WERI-Rb-1 (cell line): Measurements from ENCODE around the gene PCSK7.

Experiments
- DNase-seq: peaks from one replicate; pipeline ENCODE4 v3.0.0-alpha.2; 2020
- H3K27ac ChIP-seq: fragments of 250-450 bp; sonication (Bioruptor Pico); 2 replicates; pipeline ENCODE4 v1.5.1; 2020; ENCODE audit warnings: mild to moderate bottlenecking, moderate library complexity
- H3K27me3 ChIP-seq: fragments of 250-450 bp; sonication (Bioruptor Pico); 2 replicates; pipeline ENCODE4 v1.5.1; 2021; ENCODE audit warnings: mild to moderate bottlenecking, low read depth, moderate library complexity; ENCODE audit not compliant: insufficient read depth, severe bottlenecking
- H3K36me3 ChIP-seq: fragments of 250-450 bp; sonication (Bioruptor Pico); 2 replicates; pipeline ENCODE4 v1.5.1; 2020; ENCODE audit warnings: mild to moderate bottlenecking, moderate library complexity
- H3K4me3 ChIP-seq: 2 replicates; pipeline ENCODE4 v1.5.1; 2011; ENCODE audit warnings: low read depth, mild to moderate bottlenecking, control low read depth, low read length
- H3K9me3 ChIP-seq: fragments of 250-450 bp; sonication (Bioruptor Pico); 2 replicates; pipeline ENCODE4 v1.5.1; 2021; ENCODE audit warnings: mild to moderate bottlenecking, moderate library complexity; ENCODE audit not compliant: severe bottlenecking
- TF ChIP-seq, protein P1 (sequence below): IDR thresholded peaks from 2 replicates; pipeline ENCODE4 v1.5.1; 2011; ENCODE audit warnings: low read depth, mild to moderate bottlenecking, control low read depth, inconsistent platforms, low read length

The PCSK7 gene

DNA sequence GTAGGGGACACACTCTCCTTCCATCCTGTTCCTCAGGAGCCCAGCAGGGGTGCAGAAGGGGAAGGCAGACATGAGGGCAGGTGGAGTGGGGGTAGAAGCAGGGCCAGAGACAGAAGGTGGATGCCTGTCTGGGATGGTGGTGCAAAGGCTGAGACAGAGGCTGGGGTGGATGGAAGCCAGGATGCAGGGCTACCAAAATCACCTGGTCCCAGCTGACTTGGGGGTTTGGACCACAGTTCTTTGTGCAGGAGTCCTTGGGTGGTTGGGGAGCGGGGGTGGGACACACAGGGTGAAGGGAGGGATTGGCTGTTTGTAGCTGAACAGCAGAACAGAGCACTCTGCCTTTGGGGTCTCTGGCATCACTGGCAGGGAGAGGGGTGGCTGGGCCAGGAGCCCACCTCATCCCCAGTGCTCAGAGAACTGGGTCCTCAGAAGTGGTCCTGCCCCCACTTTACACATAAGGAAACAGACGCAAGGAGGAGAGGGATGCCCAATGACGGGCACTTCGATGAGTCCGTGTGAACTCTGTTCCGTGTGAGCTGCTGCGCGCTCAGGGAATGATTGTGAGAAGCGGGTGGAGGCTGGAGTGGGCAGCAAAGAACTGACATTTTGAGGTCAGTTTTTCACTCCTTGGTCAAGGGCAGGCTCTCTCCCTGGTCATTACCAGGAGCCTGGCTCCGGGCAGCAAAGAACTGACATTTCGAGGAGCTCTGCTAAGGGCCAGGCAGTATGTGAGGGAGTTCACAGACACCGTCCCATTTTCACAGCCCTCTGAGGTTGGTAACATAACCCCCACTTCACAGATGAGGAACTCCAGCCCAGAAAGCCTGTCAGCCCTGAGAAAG is 30.8 kb downstream of the PCSK7 start:
- TF ChIP-seq, protein P1, sequence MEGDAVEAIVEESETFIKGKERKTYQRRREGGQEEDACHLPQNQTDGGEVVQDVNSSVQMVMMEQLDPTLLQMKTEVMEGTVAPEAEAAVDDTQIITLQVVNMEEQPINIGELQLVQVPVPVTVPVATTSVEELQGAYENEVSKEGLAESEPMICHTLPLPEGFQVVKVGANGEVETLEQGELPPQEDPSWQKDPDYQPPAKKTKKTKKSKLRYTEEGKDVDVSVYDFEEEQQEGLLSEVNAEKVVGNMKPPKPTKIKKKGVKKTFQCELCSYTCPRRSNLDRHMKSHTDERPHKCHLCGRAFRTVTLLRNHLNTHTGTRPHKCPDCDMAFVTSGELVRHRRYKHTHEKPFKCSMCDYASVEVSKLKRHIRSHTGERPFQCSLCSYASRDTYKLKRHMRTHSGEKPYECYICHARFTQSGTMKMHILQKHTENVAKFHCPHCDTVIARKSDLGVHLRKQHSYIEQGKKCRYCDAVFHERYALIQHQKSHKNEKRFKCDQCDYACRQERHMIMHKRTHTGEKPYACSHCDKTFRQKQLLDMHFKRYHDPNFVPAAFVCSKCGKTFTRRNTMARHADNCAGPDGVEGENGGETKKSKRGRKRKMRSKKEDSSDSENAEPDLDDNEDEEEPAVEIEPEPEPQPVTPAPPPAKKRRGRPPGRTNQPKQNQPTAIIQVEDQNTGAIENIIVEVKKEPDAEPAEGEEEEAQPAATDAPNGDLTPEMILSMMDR: no peak
- no peaks in the 10 kb centered on the region for H3K27me3 ChIP-seq
- H3K27ac ChIP-seq: no peak overlapping the region
- DNase-seq: no peak
- H3K9me3 ChIP-seq: no peaks in the 10 kb centered on the region
- H3K36me3 ChIP-seq: peaks cover 9% of the 10 kb centered on the region
- no peak overlapping the region for H3K4me3 ChIP-seq

DNA sequence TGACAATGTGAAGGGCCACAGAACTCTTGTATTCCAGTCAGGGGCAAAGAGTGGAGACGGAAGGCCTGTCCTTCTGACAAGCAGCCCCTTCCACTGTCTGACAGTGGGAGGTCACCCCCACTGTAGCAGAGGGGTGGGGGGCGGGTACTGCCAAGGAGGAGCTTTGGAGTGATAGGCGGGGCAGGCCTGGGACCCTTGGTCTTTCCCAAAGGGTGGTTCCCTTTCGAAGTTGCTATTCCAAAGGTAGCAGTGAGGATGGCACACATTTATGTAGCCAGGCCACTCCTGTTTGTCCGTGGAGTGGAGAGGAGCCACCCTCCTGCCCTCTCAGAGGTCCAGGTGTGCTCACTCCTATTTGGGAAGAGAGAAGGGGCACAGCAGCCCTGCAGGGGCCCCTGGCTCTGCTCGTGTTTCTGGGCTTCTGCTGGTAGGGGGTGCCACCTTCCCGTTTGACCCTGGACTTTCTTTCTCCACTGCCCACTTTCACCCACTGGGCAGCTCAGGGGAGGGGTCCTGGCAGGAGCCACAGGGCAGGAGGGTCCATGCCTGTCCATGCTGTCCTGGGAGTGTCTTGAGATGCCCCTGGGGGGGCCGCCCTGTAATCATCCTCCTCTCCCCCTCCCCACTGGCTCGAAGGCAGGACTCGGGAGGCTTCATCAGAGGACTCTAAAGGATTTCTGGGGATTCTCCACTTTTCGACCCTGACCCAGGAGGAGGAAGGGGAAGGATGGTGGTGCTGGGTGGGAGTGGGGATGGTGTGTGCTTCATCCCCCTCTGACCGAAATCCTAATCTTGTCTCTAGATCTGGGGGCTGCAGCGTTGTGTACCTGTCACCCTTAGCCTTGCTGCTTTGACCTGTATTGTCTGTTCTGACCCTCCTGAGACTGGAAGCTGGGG is 31.7 kb downstream of the PCSK7 start:
- DNase-seq: no peak

DNA sequence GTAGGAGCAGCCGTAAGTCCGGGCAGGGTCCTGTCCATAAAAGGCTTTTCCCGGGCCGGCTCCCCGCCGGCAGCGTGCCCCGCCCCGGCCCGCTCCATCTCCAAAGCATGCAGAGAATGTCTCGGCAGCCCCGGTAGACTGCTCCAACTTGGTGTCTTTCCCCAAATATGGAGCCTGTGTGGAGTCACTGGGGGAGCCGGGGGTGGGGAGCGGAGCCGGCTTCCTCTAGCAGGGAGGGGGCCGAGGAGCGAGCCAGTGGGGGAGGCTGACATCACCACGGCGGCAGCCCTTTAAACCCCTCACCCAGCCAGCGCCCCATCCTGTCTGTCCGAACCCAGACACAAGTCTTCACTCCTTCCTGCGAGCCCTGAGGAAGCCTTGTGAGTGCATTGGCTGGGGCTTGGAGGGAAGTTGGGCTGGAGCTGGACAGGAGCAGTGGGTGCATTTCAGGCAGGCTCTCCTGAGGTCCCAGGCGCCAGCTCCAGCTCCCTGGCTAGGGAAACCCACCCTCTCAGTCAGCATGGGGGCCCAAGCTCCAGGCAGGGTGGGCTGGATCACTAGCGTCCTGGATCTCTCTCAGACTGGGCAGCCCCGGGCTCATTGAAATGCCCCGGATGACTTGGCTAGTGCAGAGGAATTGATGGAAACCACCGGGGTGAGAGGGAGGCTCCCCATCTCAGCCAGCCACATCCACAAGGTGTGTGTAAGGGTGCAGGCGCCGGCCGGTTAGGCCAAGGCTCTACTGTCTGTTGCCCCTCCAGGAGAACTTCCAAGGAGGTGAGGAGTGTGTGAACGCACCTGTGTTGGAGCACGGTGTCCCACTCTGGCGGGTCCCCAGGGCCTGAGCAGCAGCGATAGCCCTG is 32.6 kb downstream of the PCSK7 start, which contains the start of gene TAGLN:
Gene TAGLN (plus strand): TSS at position 318 of the 863 bp plus-strand sequence. CDS start 3,644 bp downstream, outside the sequence.
- TF ChIP-seq, protein P1: no peak
- peaks cover 1% of the 10 kb centered on the region for H3K36me3 ChIP-seq
- H3K9me3 ChIP-seq: no peaks in the 10 kb centered on the region
- no peak for DNase-seq
- no peaks in the 10 kb centered on the region for H3K27me3 ChIP-seq
- no peak within 1 kb of the TSS for H3K27ac ChIP-seq
- no peak within 1 kb of the TSS for H3K4me3 ChIP-seq

More for the DNA sequence above, 31.7 kb downstream of the PCSK7 start:
- H3K27ac ChIP-seq: no peak overlapping the region
- TF ChIP-seq, protein P1: no peak
- no peak overlapping the region for H3K4me3 ChIP-seq
- H3K27me3 ChIP-seq: no peaks in the 10 kb centered on the region
- peaks cover 5% of the 10 kb centered on the region for H3K36me3 ChIP-seq
- no peaks in the 10 kb centered on the region for H3K9me3 ChIP-seq

DNA sequence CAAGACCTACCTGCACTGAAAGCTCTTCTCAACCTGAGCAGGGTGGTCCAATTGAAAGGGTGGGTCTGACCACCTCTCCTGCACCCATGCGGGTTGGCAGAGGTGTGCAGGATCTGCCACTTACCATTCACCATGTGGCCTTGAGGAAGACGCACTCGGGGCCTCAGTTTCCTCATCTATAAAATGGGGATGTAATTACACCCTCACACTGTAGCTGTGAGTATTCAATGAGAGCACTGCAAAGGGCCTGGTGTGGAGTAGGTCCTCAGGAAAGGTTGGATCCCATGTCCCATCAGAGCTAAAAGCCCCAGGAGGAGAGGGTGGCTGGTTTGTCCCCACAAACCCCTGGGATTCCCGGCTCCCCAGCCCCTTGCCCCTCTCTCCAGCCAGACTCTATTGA is 33.3 kb downstream of the PCSK7 start:
- Histone ChIP-seq H3K9me3 (no peaks in the 10 kb centered on the region), H3K4me3 (no peak overlapping the region), H3K27ac (no peak overlapping the region), H3K27me3 (no peaks in the 10 kb centered on the region), H3K36me3 (peaks cover 3% of the 10 kb centered on the region)
- DNase-seq: no peak
- TF ChIP-seq, protein P1: no peak
